GM10266 (cell line): ENCODE measurements around the gene RDH16.

Source experiments
- DNase-seq: peaks from one replicate; pipeline ENCODE4 v3.0.0; 2012; ENCODE audit errors: extremely low spot score
- CTCF ChIP-seq: IDR thresholded peaks from 2 replicates; pipeline ENCODE4 v1.5.1; 2012; ENCODE audit warnings: mild to moderate bottlenecking, low read depth; ENCODE audit not compliant: control insufficient read depth, insufficient read depth; ENCODE audit errors: missing control alignments

The RDH16 gene

GRCh38 chr12:56954057-56954957, 3.1 kb downstream of the RDH16 start:
- no peak for TF ChIP-seq CTCF
- peak; percentile 5 for DNase-seq

- DNase-seq, result peak; percentile 3
- no peak for TF ChIP-seq CTCF
Observed at GRCh38 chr12:56953314-56953713, 4.1 kb downstream of the RDH16 start.

DNA sequence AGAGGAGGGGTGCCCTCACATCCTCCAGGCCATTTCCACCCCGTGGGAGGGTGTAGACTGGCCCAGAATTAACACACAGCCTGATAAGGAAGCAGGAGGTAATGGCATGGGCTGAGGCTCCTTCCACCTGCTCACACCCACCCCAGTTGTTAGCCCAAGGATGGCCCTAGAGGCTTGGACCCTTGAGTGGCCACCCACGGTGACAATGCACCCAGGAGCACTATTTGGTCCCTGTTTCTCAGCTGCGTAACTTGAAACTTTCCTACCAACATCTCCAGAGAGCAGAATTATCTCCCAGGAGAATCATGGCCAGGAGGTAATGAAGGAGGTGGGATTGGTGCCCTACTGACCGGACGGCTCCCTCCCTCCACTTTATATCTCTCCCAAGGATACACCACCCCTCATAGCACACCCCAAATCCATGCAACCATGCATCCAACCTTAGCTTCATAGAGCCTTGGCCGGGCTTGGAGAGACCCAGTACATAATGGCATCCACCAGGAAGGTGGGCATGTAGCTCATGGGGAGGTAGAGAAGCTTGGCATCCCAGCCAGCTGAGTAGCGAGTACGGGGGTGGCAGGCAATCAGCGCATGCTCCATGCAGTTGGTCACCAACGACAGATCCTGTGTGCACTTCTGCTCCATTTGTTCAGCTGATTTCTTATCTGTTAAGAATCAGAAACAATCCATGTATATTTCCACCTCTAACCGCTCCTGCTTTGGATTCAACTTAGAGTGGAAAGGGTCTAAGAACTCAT, 5.6 kb downstream of the RDH16 start:
- no peak for DNase-seq
- no peak for TF ChIP-seq CTCF

DNA sequence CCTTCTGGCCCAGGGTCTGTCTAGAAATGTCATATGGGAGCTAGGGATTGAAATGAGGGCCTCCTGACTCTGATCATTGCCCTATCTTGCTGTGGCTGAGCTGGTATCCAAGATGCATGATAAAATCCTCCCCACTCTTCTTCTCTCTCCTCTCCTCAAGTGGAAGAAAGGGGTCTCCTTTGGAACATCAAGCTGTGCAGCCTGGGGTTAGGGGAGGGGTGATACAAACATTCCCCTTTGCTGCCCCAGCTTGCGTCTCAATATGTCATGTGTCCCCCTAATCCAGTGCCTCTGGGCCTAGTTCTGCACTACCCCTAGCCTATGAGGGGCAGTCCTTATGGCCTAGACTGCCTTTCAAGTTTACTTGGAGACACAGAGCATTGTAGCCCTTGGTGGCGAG, 8.5 kb downstream of the RDH16 start:
- DNase-seq, result no peak
- TF ChIP-seq CTCF, result no peak

DNA sequence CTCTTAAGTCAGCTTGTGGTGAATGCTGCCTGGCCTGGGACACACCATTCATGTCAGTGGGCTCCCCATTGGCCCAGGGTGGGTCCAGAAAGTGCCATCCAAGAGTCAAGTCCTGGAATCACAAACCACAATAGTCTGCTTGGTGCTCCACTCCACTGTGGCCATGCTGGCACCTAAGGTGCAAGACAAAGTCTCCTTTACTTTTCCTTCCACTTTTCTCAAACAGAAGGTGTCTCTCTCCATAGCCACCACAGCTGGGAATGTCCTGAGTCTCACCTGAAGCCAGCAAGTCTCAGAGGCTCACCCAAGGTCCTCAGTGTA, 9.0 kb downstream of the RDH16 start:
- no peak for DNase-seq

DNA sequence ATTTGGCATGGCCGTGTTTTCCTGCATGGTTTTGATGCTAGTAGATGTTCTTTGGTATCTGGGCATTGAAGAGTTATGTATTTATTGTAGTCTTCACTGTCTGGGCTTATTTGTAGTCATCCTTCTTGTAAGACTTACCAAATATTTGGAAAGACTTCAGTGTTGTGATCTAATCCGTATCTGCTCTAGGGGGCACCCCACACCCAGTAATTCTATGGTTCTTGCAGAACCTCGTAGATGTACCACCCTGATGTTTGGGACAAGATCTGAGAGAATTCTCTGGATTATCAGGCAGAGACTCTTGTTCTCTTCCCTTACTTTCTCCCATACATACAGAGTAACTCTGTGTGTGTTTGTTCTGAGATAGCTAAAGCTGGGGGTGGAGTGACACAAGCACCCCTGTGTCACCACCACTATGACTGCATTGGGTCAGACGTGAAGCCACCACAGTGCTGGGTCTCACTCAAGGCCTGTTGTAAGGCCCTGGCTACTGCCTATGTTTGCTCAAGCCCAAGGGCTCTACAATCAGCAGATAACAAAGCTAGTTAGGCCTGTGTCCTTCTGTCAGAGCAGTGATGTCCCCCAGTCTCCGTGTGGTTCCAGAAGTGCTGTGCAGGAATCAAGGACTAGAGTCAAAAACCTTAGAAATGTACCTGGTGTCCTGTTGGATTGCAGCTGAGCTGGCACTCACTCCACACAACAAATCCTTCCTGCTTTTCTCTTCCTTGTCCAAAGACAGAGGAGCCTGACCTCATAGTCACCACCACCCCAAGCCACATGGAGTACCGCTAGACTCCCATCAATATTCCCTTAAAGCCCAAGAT, 9.6 kb downstream of the RDH16 start:
- TF ChIP-seq CTCF, result peak; percentile 9
- DNase-seq, result no peak

More for the DNA sequence above, 9.0 kb downstream of the RDH16 start:
- no peak for TF ChIP-seq CTCF
